Hepatocyte (in vitro differentiated cells): Measurements from ENCODE around the gene MSI2. TPM values are rescaled to one million over a fixed set of nuclear protein-coding genes. Genes with fewer than 3 reads are reported as not detected.

Experiments used
- DNase-seq: peaks from one replicate; pipeline ENCODE4 v3.0.0-alpha.2; 2016; ENCODE audit warnings: low spot score
- H2AFZ ChIP-seq: fragments of 200-600 bp; sonication (generic); 2 replicates; pipeline ENCODE4 v1.6.0; 2016; ENCODE audit warnings: antibody characterized with exemption, mild to moderate bottlenecking
- H3K27ac ChIP-seq: fragments of 200-600 bp; sonication (generic); 2 replicates; pipeline ENCODE4 v1.5.1; 2016; ENCODE audit warnings: mild to moderate bottlenecking
- H3K27me3 ChIP-seq: fragments of 200-600 bp; sonication (generic); 2 replicates; pipeline ENCODE4 v1.6.1; 2016
- H3K36me3 ChIP-seq: fragments of 200-600 bp; sonication (generic); replicated peaks from 2 replicates; pipeline ENCODE4 v1.5.1; 2016; ENCODE audit warnings: low read depth; ENCODE audit not compliant: insufficient read depth
- H3K4me1 ChIP-seq: fragments of 200-600 bp; sonication (generic); 2 replicates; pipeline ENCODE4 v1.5.1; 2016; ENCODE audit warnings: mild to moderate bottlenecking, moderate library complexity; ENCODE audit not compliant: insufficient read depth
- H3K4me2 ChIP-seq: fragments of 200-600 bp; sonication (generic); 2 replicates; pipeline ENCODE4 v1.6.0; 2016
- H3K4me3 ChIP-seq: fragments of 200-600 bp; sonication (generic); 2 replicates; pipeline ENCODE4 v1.5.1; 2016; ENCODE audit warnings: mild to moderate bottlenecking
- H3K79me2 ChIP-seq: fragments of 200-600 bp; sonication (generic); 2 replicates; pipeline ENCODE4 v1.6.0; 2017; ENCODE audit warnings: mild to moderate bottlenecking
- H3K9me2 ChIP-seq: fragments of 200-600 bp; sonication (generic); replicated peaks from 2 replicates; pipeline ENCODE4 v1.6.0; 2017; ENCODE audit warnings: mild to moderate bottlenecking; ENCODE audit not compliant: insufficient read depth
- H3K9me3 ChIP-seq: fragments of 200-600 bp; sonication (generic); 2 replicates; pipeline ENCODE4 v1.5.1; 2016; ENCODE audit warnings: low read depth, mild to moderate bottlenecking
- H4K20me1 ChIP-seq: fragments of 200-600 bp; sonication (generic); 2 replicates; pipeline ENCODE4 v1.6.0; 2016; ENCODE audit warnings: mild to moderate bottlenecking; ENCODE audit not compliant: insufficient read depth, poor library complexity, severe bottlenecking
- EZH2 ChIP-seq: fragments of 200-600 bp; sonication (generic); IDR thresholded peaks from 2 replicates; pipeline ENCODE4 v1.6.1; 2016; ENCODE audit warnings: antibody characterized with exemption, mild to moderate bottlenecking, borderline replicate concordance
- EZH2phosphoT487 ChIP-seq: fragments of 200-600 bp; sonication (generic); IDR thresholded peaks from one replicate; pipeline ENCODE4 v1.6.1; 2018; ENCODE audit warnings: antibody characterized with exemption, mild to moderate bottlenecking, low read depth, moderate library complexity; ENCODE audit not compliant: unreplicated experiment, severe bottlenecking
- WGBS: methylation state at CpG from one replicate; pipeline ENCODE4 v1.1.6; 2016; ENCODE audit warnings: low lambda C conversion rate; ENCODE audit errors: missing lambda C conversion rate; 5-methylcytosine and 5-hydroxymethylcytosine counted together
- polyA plus RNA-seq: library from polyadenylated mRNA; unstranded; fragments of >200 nt; fragmentation: Nextera tagmentation; extraction: Ambion mirVana; gene quantifications from 2 replicates; pipeline ENCODE4 v1.2.1, GENCODE V29; 2016
- total RNA-seq: library from RNA; depleted of rRNA; stranded (reverse); fragments of >200 nt; gene quantifications from 2 replicates; pipeline ENCODE4 v1.2.3, GENCODE V29; 2014
- TF ChIP-seq, protein P1 (sequence below): fragments of 200-600 bp; sonication (generic); IDR thresholded peaks from 2 replicates; pipeline ENCODE4 v1.5.1; 2016; ENCODE audit warnings: antibody characterized with exemption, mild to moderate bottlenecking; ENCODE audit not compliant: poor library complexity

The MSI2 gene
- total and polyA plus RNA-seq, 2 experiments from 2014 or later = 16.1 to 60.6 TPM

GRCh38 chr17:57377094-57377493 lies 120.8 kb downstream of the MSI2 start:
- Histone ChIP-seq H4K20me1 (no peaks in the 10 kb centered on the region), H3K9me2 (no peaks in the 10 kb centered on the region), H3K36me3 (no peaks in the 10 kb centered on the region), H3K9me3 (no peaks in the 10 kb centered on the region), H3K4me1 (peaks cover 21% of the 10 kb centered on the region), H3K79me2 (peaks cover 71% of the 10 kb centered on the region), H3K4me3 (no peak overlapping the region), H3K27me3 (no peaks in the 10 kb centered on the region), H3K27ac (peak overlapping the region; percentile 78), H2AFZ (no peak overlapping the region), H3K4me2 (peak overlapping the region; percentile 50)
- TF ChIP-seq, protein P1, sequence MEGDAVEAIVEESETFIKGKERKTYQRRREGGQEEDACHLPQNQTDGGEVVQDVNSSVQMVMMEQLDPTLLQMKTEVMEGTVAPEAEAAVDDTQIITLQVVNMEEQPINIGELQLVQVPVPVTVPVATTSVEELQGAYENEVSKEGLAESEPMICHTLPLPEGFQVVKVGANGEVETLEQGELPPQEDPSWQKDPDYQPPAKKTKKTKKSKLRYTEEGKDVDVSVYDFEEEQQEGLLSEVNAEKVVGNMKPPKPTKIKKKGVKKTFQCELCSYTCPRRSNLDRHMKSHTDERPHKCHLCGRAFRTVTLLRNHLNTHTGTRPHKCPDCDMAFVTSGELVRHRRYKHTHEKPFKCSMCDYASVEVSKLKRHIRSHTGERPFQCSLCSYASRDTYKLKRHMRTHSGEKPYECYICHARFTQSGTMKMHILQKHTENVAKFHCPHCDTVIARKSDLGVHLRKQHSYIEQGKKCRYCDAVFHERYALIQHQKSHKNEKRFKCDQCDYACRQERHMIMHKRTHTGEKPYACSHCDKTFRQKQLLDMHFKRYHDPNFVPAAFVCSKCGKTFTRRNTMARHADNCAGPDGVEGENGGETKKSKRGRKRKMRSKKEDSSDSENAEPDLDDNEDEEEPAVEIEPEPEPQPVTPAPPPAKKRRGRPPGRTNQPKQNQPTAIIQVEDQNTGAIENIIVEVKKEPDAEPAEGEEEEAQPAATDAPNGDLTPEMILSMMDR = no peak
- TF ChIP-seq EZH2phosphoT487 (no peak), EZH2 (no peak)
- WGBS = 83% methylated on average over 7 of the region's 7 CpGs
- DNase-seq = peak; percentile 67

DNA sequence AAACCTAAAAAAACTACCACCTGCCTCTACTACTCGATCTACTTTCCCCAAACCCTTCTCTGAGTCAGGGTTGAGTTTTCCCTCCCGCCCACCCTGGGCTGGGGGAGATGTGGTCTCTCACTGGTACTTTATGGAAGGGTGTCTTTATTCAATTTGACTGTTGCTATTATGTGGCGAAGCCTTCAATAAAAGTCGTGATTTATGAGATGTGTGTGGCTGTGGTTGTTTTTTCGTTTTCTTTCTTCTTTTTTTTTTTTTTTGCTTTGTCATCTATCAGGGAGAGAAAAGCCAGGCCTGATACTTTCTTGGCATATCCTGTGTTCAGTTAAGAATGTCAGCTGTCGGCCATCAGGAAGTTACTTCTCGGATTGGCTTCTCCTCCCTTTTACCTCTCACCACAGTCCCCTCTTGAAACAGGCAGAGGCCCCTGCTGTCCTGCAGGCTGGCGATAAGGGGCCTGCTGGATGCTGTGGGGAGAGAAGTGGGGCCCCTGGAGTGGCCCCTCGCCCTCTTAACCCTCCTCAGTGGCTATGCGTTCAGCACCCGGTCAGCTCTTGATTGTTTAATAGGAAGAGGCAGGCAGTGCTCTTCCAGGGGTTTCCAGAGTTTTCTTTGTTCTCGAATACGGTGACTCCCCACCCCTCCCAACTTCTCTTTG lies 123.0 kb downstream of the MSI2 start:
- WGBS = 47% methylated on average over 13 of the region's 13 CpGs

DNA sequence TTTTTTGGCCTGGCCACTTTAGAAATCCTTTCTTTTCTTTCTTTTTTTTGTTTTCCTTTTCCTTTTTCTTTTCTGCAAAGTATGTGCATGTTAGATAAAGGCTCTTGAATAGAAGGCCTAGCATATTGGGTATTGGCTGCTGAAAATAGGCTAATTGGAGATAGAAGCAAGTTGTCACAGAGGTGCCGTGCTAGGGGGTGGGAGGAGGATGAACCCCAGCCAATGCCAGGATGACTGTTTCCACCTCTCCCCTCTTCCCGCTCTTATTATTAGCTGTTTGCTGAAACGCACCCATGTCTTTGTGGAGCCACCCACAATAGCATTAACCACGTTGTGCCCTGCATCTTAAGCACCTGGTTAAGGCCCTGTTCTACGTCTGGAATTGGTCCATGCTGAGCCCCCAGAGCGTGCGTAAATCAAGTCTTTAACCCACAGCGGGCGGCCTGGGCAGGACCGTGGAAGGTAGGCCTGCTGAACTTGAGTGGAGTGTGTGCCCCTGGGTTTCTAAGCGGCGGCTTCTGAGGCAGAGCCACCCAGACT lies 123.6 kb downstream of the MSI2 start:
- no peak overlapping the region for H3K4me2 ChIP-seq
- H3K27ac ChIP-seq = peak overlapping the region; percentile 68
- H3K4me1 ChIP-seq = peaks cover 21% of the 10 kb centered on the region
- no peaks in the 10 kb centered on the region for H3K27me3 ChIP-seq
- H3K9me3 ChIP-seq = no peaks in the 10 kb centered on the region
- H3K9me2 ChIP-seq = no peaks in the 10 kb centered on the region
- H2AFZ ChIP-seq = no peak overlapping the region
- no peaks in the 10 kb centered on the region for H4K20me1 ChIP-seq
- WGBS = 91% methylated on average over 12 of the region's 12 CpGs
- TF ChIP-seq EZH2 (no peak), EZH2phosphoT487 (no peak)
- TF ChIP-seq, protein P1 = no peak
- no peaks in the 10 kb centered on the region for H3K36me3 ChIP-seq
- H3K4me3 ChIP-seq = no peak overlapping the region
- peaks cover 71% of the 10 kb centered on the region for H3K79me2 ChIP-seq
- no peak for DNase-seq

More for the DNA sequence above, 123.0 kb downstream of the MSI2 start:
- H3K79me2 ChIP-seq = peaks cover 73% of the 10 kb centered on the region
- H3K9me3 ChIP-seq = no peaks in the 10 kb centered on the region
- H3K4me3 ChIP-seq = no peak overlapping the region
- peaks cover 21% of the 10 kb centered on the region for H3K4me1 ChIP-seq
- H3K4me2 ChIP-seq = peak overlapping the region; percentile 57
- H3K36me3 ChIP-seq = no peaks in the 10 kb centered on the region
- no peaks in the 10 kb centered on the region for H3K9me2 ChIP-seq
- no peaks in the 10 kb centered on the region for H4K20me1 ChIP-seq
- no peak overlapping the region for H2AFZ ChIP-seq
- H3K27ac ChIP-seq = peak overlapping the region; percentile 68
- TF ChIP-seq, protein P1 = no peak
- TF ChIP-seq EZH2phosphoT487 = no peak
- no peak for TF ChIP-seq EZH2
- no peaks in the 10 kb centered on the region for H3K27me3 ChIP-seq
- no peak for DNase-seq
